HL-60 (cell line): Measurements from ENCODE around the gene NFIB.

Source experiments
- DNase-seq, 2 experiments: peaks; one replicate each; pipeline ENCODE4 v3.0.0-alpha.2; 2010 to 2020; ENCODE audit warnings: low read depth in 1 of 2, low spot score in 1 of 2
- H3K27ac ChIP-seq: fragments of 250-450 bp; sonication (Bioruptor Pico); replicated peaks from 2 replicates; pipeline ENCODE4 v1.5.1; 2020; ENCODE audit warnings: mild to moderate bottlenecking, moderate library complexity
- H3K27me3 ChIP-seq: fragments of 250-450 bp; sonication (Bioruptor Pico); 2 replicates; pipeline ENCODE4 v1.5.1; 2021; ENCODE audit warnings: mild to moderate bottlenecking, moderate library complexity; ENCODE audit not compliant: insufficient read depth, poor library complexity, severe bottlenecking
- H3K4me3 ChIP-seq: replicated peaks from 2 replicates; pipeline ENCODE4 v1.5.1; 2011; ENCODE audit warnings: mild to moderate bottlenecking, control low read depth, low read length; ENCODE audit not compliant: insufficient read depth
- GABPA ChIP-seq: IDR thresholded peaks from 2 replicates; pipeline ENCODE4 v1.6.1; 2012; ENCODE audit warnings: low read depth
- POLR2AphosphoS5 ChIP-seq: IDR thresholded peaks from 2 replicates; pipeline ENCODE4 v1.6.1; 2012; ENCODE audit warnings: low read depth
- SPI1 ChIP-seq: IDR thresholded peaks from 2 replicates; pipeline ENCODE4 v1.6.1; 2012; ENCODE audit warnings: low read depth, mild to moderate bottlenecking, borderline replicate concordance
- TF ChIP-seq, protein P1 (sequence below): IDR thresholded peaks from 2 replicates; pipeline ENCODE4 v1.6.1; 2012; ENCODE audit warnings: low read depth; ENCODE audit not compliant: insufficient replicate concordance
- TF ChIP-seq, protein P2 (sequence below): IDR thresholded peaks from one replicate; pipeline ENCODE4 v1.5.1; 2011; ENCODE audit warnings: low read length, control low read depth, inconsistent platforms; ENCODE audit not compliant: insufficient read depth

Gene NFIB

DNA sequence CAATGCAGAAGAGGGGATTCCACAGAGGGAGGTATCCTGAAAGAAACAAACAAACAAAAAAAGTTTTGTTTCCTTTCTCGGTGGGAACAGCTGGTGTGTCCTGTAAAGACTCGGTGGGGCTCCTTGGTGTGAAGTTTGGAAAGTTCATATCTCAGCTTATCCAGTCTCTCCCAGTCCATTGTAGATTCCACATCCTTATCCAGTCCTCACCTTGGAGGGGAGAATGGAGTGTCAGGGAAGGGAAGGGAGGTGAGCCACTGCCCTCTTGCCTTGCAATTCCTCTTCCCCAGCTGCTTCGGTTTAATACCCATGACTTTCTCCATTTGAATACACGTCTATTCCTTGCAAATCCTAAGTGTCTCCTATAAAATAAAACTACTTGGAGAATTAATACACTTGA is 234.5 kb downstream of the NFIB start:
- no peak overlapping the region for H3K4me3 ChIP-seq
- H3K27me3 ChIP-seq, result no peaks in the 10 kb centered on the region
- DNase-seq, result no peak
- no peak overlapping the region for H3K27ac ChIP-seq
- no peak for TF ChIP-seq SPI1
- TF ChIP-seq, protein P1, sequence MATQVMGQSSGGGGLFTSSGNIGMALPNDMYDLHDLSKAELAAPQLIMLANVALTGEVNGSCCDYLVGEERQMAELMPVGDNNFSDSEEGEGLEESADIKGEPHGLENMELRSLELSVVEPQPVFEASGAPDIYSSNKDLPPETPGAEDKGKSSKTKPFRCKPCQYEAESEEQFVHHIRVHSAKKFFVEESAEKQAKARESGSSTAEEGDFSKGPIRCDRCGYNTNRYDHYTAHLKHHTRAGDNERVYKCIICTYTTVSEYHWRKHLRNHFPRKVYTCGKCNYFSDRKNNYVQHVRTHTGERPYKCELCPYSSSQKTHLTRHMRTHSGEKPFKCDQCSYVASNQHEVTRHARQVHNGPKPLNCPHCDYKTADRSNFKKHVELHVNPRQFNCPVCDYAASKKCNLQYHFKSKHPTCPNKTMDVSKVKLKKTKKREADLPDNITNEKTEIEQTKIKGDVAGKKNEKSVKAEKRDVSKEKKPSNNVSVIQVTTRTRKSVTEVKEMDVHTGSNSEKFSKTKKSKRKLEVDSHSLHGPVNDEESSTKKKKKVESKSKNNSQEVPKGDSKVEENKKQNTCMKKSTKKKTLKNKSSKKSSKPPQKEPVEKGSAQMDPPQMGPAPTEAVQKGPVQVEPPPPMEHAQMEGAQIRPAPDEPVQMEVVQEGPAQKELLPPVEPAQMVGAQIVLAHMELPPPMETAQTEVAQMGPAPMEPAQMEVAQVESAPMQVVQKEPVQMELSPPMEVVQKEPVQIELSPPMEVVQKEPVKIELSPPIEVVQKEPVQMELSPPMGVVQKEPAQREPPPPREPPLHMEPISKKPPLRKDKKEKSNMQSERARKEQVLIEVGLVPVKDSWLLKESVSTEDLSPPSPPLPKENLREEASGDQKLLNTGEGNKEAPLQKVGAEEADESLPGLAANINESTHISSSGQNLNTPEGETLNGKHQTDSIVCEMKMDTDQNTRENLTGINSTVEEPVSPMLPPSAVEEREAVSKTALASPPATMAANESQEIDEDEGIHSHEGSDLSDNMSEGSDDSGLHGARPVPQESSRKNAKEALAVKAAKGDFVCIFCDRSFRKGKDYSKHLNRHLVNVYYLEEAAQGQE, result no peak
- TF ChIP-seq, protein P2, sequence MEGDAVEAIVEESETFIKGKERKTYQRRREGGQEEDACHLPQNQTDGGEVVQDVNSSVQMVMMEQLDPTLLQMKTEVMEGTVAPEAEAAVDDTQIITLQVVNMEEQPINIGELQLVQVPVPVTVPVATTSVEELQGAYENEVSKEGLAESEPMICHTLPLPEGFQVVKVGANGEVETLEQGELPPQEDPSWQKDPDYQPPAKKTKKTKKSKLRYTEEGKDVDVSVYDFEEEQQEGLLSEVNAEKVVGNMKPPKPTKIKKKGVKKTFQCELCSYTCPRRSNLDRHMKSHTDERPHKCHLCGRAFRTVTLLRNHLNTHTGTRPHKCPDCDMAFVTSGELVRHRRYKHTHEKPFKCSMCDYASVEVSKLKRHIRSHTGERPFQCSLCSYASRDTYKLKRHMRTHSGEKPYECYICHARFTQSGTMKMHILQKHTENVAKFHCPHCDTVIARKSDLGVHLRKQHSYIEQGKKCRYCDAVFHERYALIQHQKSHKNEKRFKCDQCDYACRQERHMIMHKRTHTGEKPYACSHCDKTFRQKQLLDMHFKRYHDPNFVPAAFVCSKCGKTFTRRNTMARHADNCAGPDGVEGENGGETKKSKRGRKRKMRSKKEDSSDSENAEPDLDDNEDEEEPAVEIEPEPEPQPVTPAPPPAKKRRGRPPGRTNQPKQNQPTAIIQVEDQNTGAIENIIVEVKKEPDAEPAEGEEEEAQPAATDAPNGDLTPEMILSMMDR, result no peak
- TF ChIP-seq POLR2AphosphoS5, result no peak

DNA sequence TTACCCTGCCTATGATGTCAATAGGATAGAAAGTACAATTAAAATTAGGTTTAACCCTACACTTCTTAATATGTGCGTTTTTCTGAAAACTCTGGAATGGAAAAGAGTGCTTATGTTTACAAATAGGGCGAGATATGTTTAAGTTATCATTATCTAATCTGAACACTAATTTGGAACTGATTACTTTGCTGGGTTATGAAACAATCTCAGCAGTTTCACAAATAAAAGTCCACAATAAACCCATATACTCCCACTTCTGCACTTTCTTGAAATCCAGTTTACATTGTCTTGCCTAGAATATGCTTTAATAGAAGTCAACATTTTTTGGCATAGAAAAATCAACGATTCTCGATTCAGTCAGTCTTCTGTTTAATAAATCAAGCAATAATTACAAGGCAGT is 236.3 kb downstream of the NFIB start:
- DNase-seq, result no peak
- TF ChIP-seq, protein P1, result no peak
- no peak for TF ChIP-seq GABPA
- TF ChIP-seq, protein P2, result no peak
- no peak for TF ChIP-seq POLR2AphosphoS5
- TF ChIP-seq SPI1, result no peak

GRCh38 chr9:14075218-14075617 is 238.7 kb downstream of the NFIB start:
- no peaks in the 10 kb centered on the region for H3K27me3 ChIP-seq
- no peak for DNase-seq
- no peak for TF ChIP-seq GABPA
- H3K27ac ChIP-seq, result no peak overlapping the region
- no peak overlapping the region for H3K4me3 ChIP-seq

More for the DNA sequence above, 236.3 kb downstream of the NFIB start:
- Histone ChIP-seq H3K4me3 (no peak overlapping the region), H3K27ac (no peak overlapping the region), H3K27me3 (no peaks in the 10 kb centered on the region)

- no peak for DNase-seq
- H3K4me3 ChIP-seq, result no peak overlapping the region
- TF ChIP-seq, protein P2, result no peak
- no peak for TF ChIP-seq SPI1
- H3K27me3 ChIP-seq, result no peaks in the 10 kb centered on the region
- H3K27ac ChIP-seq, result no peak overlapping the region
These were observed 241.1 kb downstream of the NFIB start for GRCh38 chr9:14072850-14073249.
